Vagina (tissue), 2 donors: ENCODE measurements around the gene SYCP1.

Experiments used
- POLR2A ChIP-seq, 2 donors: fragments of 450-650 bp; IDR thresholded peaks; one replicate each; pipeline ENCODE4 v1.6.1; 2017; ENCODE audit warnings: antibody characterized with exemption in 2 of 2, mild to moderate bottlenecking in 2 of 2, moderate library complexity in 2 of 2
- POLR2AphosphoS5 ChIP-seq, 2 donors: sonication (generic); formaldehyde crosslinking; IDR thresholded peaks; one replicate each; pipeline ENCODE4 v1.9.0; 2017; ENCODE audit warnings: antibody characterized with exemption in 2 of 2, mild to moderate bottlenecking in 2 of 2, low read depth in 1 of 2; ENCODE audit not compliant: insufficient read depth in 1 of 2
- TF ChIP-seq, protein P1 (sequence below), 3 experiments: fragments of 450-650 bp in 2 of 3; fragments of 200-600 bp in 1 of 3; sonication (generic) in 1 of 3; IDR thresholded peaks; one replicate each; pipeline ENCODE4 v1.5.1; 2017 to 2019; ENCODE audit warnings: antibody characterized with exemption in 3 of 3, mild to moderate bottlenecking in 2 of 3, moderate library complexity in 2 of 3

DNA sequence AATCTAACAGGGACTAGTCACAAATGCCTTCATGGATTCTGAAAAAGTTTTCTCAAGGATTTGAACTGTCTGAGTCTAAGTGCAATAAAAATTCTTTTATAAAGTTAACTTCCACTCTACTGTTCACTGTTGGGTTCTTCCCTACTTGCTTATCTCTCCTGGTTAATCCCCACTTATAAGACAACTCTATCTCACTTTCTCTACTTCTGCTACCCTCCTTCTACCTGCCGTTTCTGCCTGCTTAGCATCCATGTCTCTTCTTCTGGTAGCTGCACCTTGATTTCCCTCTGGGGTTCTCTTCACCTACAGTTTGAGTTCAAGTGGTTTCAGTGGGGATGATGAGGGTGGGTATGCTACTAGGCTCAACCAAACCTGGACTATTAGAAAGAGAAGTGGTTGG lies 181.0 kb downstream of the SYCP1 start:
- TF ChIP-seq POLR2A (IDR thresholded peaks at IDR 0.05), result no peak
- TF ChIP-seq, protein P1, sequence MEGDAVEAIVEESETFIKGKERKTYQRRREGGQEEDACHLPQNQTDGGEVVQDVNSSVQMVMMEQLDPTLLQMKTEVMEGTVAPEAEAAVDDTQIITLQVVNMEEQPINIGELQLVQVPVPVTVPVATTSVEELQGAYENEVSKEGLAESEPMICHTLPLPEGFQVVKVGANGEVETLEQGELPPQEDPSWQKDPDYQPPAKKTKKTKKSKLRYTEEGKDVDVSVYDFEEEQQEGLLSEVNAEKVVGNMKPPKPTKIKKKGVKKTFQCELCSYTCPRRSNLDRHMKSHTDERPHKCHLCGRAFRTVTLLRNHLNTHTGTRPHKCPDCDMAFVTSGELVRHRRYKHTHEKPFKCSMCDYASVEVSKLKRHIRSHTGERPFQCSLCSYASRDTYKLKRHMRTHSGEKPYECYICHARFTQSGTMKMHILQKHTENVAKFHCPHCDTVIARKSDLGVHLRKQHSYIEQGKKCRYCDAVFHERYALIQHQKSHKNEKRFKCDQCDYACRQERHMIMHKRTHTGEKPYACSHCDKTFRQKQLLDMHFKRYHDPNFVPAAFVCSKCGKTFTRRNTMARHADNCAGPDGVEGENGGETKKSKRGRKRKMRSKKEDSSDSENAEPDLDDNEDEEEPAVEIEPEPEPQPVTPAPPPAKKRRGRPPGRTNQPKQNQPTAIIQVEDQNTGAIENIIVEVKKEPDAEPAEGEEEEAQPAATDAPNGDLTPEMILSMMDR (IDR thresholded peaks at IDR 0.05), result no peak
- TF ChIP-seq POLR2AphosphoS5 (IDR thresholded peaks at IDR 0.05; ENCODE audit: insufficient read depth in 1 of 2, low read depth in 1 of 2), result no peak
